ENCODE data around the gene OXCT1. TPM values are rescaled to one million over a fixed set of nuclear protein-coding genes. Genes with fewer than 3 reads are reported as not detected.

Gene OXCT1
- total and polyA plus RNA-seq, 9 of the 15 experiments (the other 6 are each of a cell fraction or from before 2014, with no cell fraction given) = 24.7 to 61.2 (median 41.9) TPM

DNA sequence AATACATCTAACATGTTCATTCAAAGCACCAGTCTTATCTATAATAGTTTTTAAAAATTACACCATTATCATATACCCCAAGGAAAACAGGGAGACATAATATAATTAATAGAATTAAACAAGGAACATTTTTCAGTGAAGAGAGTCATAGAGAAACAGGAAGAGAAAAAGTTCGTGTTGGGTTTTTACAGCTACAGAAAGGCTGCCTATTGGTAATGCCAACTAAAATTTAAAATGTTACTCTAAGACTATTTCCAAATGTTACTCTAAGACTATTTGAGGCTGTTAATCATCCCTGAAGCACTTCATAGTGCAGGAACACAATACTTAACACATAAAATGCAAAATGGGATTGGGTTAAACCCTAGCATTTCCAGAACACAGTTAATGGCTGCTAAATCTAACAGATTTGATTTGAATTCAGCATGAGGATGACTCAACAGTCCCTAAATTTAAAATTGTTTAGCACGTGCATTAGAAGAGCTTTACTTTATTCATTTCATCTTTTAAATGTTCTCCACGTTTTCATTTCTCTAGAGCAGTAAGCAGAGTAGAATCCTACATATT, 54.5 kb downstream of the OXCT1 start:
- H3K4me2 ChIP-seq (ENCODE audit: insufficient read depth, low read length) = no peak overlapping the region
- TF ChIP-seq, protein P1, sequence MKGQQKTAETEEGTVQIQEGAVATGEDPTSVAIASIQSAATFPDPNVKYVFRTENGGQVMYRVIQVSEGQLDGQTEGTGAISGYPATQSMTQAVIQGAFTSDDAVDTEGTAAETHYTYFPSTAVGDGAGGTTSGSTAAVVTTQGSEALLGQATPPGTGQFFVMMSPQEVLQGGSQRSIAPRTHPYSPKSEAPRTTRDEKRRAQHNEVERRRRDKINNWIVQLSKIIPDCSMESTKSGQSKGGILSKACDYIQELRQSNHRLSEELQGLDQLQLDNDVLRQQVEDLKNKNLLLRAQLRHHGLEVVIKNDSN (CRISPR knock-in tag; IDR thresholded peaks at IDR 0.05) = no peak
- TF ChIP-seq TAF15 (IDR thresholded peaks at IDR 0.05; ENCODE audit: low read depth, low read length) (no peak), MIER1 (IDR thresholded peaks at IDR 0.05; ENCODE audit: low read depth) (no peak), KLF6 (CRISPR knock-in tag; IDR thresholded peaks at IDR 0.05; ENCODE audit: borderline replicate concordance) (no peak), ZNF12 (CRISPR knock-in tag; IDR thresholded peaks at IDR 0.05) (no peak), KAT8 (IDR thresholded peaks at IDR 0.05; ENCODE audit: low read depth) (no peak), ZNF764 (CRISPR knock-in tag; IDR thresholded peaks at IDR 0.05; ENCODE audit: low read depth) (no peak), KDM2B (CRISPR knock-in tag; IDR thresholded peaks at IDR 0.05) (no peak), U2AF2 (optimal IDR thresholded peaks at IDR 0.05; ENCODE audit: low read depth, low read length) (no peak), COPS2 (conservative IDR thresholded peaks at IDR 0.05) (no peak)
- TF ChIP-seq, protein P2, sequence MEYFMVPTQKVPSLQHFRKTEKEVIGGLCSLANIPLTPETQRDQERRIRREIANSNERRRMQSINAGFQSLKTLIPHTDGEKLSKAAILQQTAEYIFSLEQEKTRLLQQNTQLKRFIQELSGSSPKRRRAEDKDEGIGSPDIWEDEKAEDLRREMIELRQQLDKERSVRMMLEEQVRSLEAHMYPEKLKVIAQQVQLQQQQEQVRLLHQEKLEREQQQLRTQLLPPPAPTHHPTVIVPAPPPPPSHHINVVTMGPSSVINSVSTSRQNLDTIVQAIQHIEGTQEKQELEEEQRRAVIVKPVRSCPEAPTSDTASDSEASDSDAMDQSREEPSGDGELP (CRISPR knock-in tag; IDR thresholded peaks at IDR 0.05; ENCODE audit: borderline replicate concordance) = no peak
- TF ChIP-seq, protein P3, sequence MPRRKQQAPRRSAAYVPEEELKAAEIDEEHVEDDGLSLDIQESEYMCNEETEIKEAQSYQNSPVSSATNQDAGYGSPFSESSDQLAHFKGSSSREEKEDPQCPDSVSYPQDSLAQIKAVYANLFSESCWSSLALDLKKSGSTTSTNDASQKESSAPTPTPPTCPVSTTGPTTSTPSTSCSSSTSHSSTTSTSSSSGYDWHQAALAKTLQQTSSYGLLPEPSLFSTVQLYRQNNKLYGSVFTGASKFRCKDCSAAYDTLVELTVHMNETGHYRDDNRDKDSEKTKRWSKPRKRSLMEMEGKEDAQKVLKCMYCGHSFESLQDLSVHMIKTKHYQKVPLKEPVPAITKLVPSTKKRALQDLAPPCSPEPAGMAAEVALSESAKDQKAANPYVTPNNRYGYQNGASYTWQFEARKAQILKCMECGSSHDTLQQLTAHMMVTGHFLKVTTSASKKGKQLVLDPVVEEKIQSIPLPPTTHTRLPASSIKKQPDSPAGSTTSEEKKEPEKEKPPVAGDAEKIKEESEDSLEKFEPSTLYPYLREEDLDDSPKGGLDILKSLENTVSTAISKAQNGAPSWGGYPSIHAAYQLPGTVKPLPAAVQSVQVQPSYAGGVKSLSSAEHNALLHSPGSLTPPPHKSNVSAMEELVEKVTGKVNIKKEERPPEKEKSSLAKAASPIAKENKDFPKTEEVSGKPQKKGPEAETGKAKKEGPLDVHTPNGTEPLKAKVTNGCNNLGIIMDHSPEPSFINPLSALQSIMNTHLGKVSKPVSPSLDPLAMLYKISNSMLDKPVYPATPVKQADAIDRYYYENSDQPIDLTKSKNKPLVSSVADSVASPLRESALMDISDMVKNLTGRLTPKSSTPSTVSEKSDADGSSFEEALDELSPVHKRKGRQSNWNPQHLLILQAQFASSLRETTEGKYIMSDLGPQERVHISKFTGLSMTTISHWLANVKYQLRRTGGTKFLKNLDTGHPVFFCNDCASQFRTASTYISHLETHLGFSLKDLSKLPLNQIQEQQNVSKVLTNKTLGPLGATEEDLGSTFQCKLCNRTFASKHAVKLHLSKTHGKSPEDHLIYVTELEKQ (CRISPR knock-in tag; IDR thresholded peaks at IDR 0.05) = no peak
- H3K27ac ChIP-seq (ENCODE audit: extremely low read depth, low read depth, low read length) = no peak overlapping the region
- WGBS (ENCODE audit: insufficient coverage, low coverage, missing lambda C conversion rate) = 28% methylated on average over 3 of the region's 3 CpGs
- ChIA-PET CTCF (ENCODE audit: low intra/inter-chr PET ratio) (no interaction called here), POLR2A (no interaction called here)
- ATAC-seq (no peak), DNase-seq (ENCODE audit: extremely low read depth in 1 of 4, low spot score in 3 of 4) (no peak), FAIRE-seq (no peak)
- H2AFZ ChIP-seq (ENCODE audit: low read depth, low read length) = no peak overlapping the region
- H3K79me2 ChIP-seq (ENCODE audit: control insufficient read depth, insufficient read depth, low read length) = no peaks in the 10 kb centered on the region
- H3K9me1 ChIP-seq (ENCODE audit: control insufficient read depth, insufficient read depth, low read length) = no peaks in the 10 kb centered on the region
- no peaks in the 10 kb centered on the region for H4K20me1 ChIP-seq (replicated peaks; ENCODE audit: control insufficient read depth, insufficient read depth, low read length)
- in situ Hi-C loops (cut with MboI) = no loop called here
- H3K4me1 ChIP-seq (replicated peaks in 1 of 2; ENCODE audit: control insufficient read depth in 2 of 2, insufficient read depth in 2 of 2, low read length in 2 of 2) = no peaks in the 10 kb centered on the region; a peak in 1 of 5 replicates
- H3K27me3 ChIP-seq (ENCODE audit: control insufficient read depth in 2 of 2, insufficient read depth in 2 of 2, low read length in 2 of 2) = no peaks in the 10 kb centered on the region
- no TSS peak for BruUV-seq (replicated peaks)
- intact Hi-C loops (cut with micrococcal nuclease) = no loop called here
- no peaks in the 10 kb centered on the region for H3K36me3 ChIP-seq (ENCODE audit: control insufficient read depth, insufficient read depth, low read length)
- no peaks in the 10 kb centered on the region for H3K9me3 ChIP-seq (replicated peaks; ENCODE audit: control insufficient read depth, insufficient read depth, low read depth, low read length)
- H3K9ac ChIP-seq (ENCODE audit: insufficient read depth in 1 of 2, low read depth in 2 of 2, low read length in 2 of 2) = no peak overlapping the region
- no peak overlapping the region for H3K4me3 ChIP-seq

Measured in K562 (cell line).